CD4-positive, alpha-beta T cell treated with Interleukin-10 for 1 hour (primary cell): ENCODE data around the gene EXOC3L2.
"Not testable (repeated sequence)": the region's sequence is repeated elsewhere in the genome, so short reads cannot be mapped to it uniquely, and the experiment has no call there.

Experiments
- DNase-seq: peaks from one replicate; pipeline ENCODE4 v3.0.0-alpha.2; 2020

Gene EXOC3L2

DNA sequence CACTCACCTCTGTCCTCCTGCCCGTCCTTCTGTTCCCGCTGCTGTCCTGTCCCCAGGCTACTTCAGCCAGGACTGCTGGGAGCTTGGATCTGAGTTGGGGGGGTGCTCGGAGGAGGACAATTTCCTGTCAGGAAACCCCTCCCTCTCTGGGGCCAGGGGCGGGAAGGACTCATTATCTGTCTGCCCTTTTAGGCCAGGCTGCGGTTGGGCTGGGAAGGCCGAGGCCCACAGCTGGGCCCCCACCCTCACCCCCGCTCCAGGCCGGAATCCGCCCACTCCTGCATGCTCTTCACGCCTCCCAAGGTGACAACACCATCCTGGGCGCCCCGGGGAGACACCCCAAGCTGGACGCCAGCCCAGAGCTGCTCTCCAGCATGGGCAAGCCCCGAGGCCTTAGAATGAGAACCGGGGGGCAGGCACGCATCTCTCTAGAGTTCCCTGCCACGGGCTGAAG, at the start of gene EXOC3L2:
TSS of gene EXOC3L2 (minus strand) at position 74 of the 454 bp plus-strand sequence. CDS start 6,362 bp downstream, outside the sequence.
- DNase-seq: no peak

DNA sequence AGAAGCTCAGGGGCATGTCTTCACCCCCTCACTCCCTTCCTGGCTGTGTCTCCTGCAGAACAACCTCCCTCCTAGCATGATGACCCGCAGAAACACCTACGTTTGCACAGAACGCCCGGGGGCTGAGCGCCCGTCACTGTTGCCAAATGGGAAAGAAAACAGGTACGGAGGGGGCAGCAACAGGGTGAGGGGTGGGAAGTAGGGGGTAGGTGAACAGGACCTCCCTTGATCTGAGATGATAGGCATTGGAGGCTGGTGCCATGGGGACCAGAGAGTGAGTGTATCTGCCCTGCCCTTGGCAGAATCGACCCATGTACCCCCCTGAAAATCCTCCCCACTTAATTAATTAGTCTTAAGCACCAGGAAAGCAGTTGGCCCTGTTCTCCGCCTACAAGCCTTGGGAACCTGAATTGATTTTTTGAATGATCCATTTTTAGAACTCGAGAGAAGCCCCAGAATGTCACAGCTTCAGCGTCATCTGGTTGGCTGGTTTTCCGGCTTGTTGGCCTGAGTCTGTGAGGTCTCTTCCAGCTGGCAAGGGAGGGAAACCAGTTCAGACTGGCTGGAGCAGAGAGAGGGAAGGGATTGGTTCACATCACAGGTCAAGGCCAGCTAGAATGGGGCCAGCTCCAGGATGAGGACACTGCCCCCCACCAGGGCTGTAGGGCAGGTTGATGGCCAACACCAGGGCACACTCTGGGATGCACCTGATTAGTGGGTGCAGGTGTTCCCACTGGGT, 49.3 kb upstream of the EXOC3L2 start:
- DNase-seq: no peak

GRCh38 chr19:45293682-45294081, 48.5 kb upstream of the EXOC3L2 start:
- DNase-seq: no peak

GRCh38 chr19:45291834-45292233, 46.6 kb upstream of the EXOC3L2 start:
- DNase-seq: no peak

GRCh38 chr19:45290381-45290931, 45.2 kb upstream of the EXOC3L2 start:
- DNase-seq: no peak

GRCh38 chr19:45283443-45284033, 38.3 kb upstream of the EXOC3L2 start:
- DNase-seq: no peak

GRCh38 chr19:45280471-45280961, 35.3 kb upstream of the EXOC3L2 start:
- no peak for DNase-seq

DNA sequence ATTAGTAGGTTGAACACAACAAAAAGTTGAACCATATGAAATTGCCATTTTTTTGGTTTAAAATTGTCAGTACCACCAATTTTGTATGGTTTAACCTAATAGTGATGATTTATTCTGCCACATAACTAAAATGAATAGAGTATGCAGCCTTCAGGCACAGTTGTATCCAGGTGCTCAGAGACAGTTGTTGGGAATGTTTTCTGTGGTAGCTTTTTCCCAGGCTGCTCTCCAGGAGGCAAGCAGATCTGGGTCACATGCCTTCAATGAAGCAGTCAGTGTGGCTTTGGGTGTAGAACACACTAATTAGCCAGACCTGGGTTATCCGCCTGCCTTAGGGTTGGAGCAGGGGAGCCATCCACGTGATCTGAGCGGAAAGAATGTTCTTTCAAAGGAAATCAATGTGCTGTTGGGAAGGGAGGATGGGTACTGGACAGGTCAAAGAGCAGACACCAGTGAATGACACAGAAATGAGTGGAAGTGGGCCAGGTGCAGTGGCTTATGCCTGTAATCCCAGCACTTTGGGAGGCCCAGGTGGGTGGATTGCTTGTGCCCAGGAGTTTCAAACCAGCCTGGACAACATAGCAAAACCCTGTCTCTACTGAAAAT, 34.5 kb upstream of the EXOC3L2 start:
- no peak for DNase-seq

- no peak for DNase-seq
Observed at GRCh38 chr19:45278087-45278486, 32.9 kb upstream of the EXOC3L2 start.

- DNase-seq: no peak
Observed at GRCh38 chr19:45276284-45276687, 31.1 kb upstream of the EXOC3L2 start.

GRCh38 chr19:45275370-45275971, 30.3 kb upstream of the EXOC3L2 start:
- no peak for DNase-seq

- DNase-seq: no peak
Observed at GRCh38 chr19:45273521-45273855, 28.3 kb upstream of the EXOC3L2 start.

- no peak for DNase-seq
Observed at GRCh38 chr19:45271735-45272108, 26.5 kb upstream of the EXOC3L2 start.

DNA sequence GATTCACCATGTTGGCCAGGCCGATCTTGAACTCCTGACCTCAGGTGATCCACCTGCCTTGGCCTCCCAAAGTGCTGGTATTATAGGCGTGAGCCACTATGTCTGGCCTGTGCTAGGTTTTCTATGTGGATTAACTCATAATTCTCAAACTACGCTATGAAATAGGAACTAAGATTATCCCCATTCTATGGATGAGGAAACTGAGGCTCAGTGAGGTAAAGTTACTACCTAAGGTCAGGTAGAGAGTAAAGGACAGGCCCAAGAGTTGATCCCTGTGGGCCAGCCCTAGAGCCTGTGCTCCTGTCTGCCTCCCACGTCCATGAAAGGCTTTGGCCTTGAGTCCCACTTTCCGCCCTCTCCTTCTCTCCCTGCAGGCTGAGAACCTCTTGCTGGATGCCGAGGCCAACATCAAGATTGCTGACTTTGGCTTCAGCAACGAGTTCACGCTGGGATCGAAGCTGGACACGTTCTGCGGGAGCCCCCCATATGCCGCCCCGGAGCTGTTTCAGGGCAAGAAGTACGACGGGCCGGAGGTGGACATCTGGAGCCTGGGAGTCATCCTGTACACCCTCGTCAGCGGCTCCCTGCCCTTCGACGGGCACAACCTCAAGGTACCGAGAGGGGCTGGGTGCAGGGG, 26.0 kb upstream of the EXOC3L2 start:
- no peak for DNase-seq

- not testable (repeated sequence) for DNase-seq
Observed at GRCh38 chr19:45269939-45270338, 24.7 kb upstream of the EXOC3L2 start.

DNA sequence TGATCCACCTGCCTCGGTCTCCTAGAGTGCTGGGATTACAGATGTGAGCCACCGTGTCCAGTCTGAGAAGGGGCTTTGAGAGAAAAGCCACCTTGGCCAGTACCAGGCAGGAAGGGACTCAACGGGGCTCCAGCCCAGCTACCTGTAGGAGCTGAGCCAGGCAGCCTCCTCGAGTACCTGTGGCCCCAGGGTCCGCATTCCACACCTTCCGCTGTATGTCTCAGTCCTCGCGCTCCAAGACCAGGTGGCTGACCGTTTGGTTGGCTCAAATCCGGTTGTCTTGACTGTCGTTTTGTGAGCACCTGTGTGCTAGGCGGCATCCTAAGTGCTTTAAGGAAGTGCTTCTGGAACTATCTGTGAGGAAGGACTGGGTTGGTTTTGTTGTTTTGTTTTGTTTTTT, 22.1 kb upstream of the EXOC3L2 start:
- DNase-seq: no peak

- no peak for DNase-seq
Observed at GRCh38 chr19:45265375-45265774, 20.2 kb upstream of the EXOC3L2 start.

GRCh38 chr19:45264781-45265317, 19.6 kb upstream of the EXOC3L2 start:
- no peak for DNase-seq

- no peak for DNase-seq
Observed at GRCh38 chr19:45263013-45263412, 17.8 kb upstream of the EXOC3L2 start.

GRCh38 chr19:45262570-45262969, 17.4 kb upstream of the EXOC3L2 start:
- no peak for DNase-seq

- no peak for DNase-seq
Observed at GRCh38 chr19:45258862-45259261, 13.7 kb upstream of the EXOC3L2 start.

GRCh38 chr19:45256836-45257235, 11.6 kb upstream of the EXOC3L2 start:
- DNase-seq: no peak
